GM21576 (cell line): ENCODE results near the gene GNAZ.
"Not testable (repeated sequence)": the region's sequence is repeated elsewhere in the genome, so short reads cannot be mapped to it uniquely, and the experiment has no call there.

ENCODE experiments used
- ATAC-seq: cut with Tn5 transposase; IDR thresholded peaks from one replicate; pipeline ENCODE4 v1.9.1; 2021; ENCODE audit warnings: mild to moderate bottlenecking, moderate library complexity; ENCODE audit not compliant: unreplicated experiment

GNAZ gene

GRCh38 chr22:23070418-23071229, at the start of gene GNAZ:
Gene GNAZ, plus strand, starts transcription at chr22:23070519. Its CDS starts 25,177 bp downstream, at chr22:23095696.
- peak; percentile 21 for ATAC-seq

GRCh38 chr22:23020659-23021293, 49.5 kb upstream of the GNAZ start:
- ATAC-seq = no peak

- not testable (repeated sequence) for ATAC-seq
Observed at GRCh38 chr22:23021660-23022353, 48.5 kb upstream of the GNAZ start.

- ATAC-seq = no peak
Observed at GRCh38 chr22:23023294-23023693, 47.0 kb upstream of the GNAZ start.

GRCh38 chr22:23026777-23027176, 43.5 kb upstream of the GNAZ start:
- no peak for ATAC-seq

GRCh38 chr22:23027849-23028248, 42.5 kb upstream of the GNAZ start:
- ATAC-seq = not testable (repeated sequence)

- ATAC-seq = no peak
Observed at GRCh38 chr22:23029521-23030228, 40.6 kb upstream of the GNAZ start.

- no peak for ATAC-seq
Observed at GRCh38 chr22:23031381-23031780, 38.9 kb upstream of the GNAZ start.

- no peak for ATAC-seq
Observed at GRCh38 chr22:23031786-23032185, 38.5 kb upstream of the GNAZ start.

- no peak for ATAC-seq
Observed at GRCh38 chr22:23032658-23033057, 37.7 kb upstream of the GNAZ start.

- no peak for ATAC-seq
Observed at GRCh38 chr22:23033116-23033905, 37.0 kb upstream of the GNAZ start.

- no peak for ATAC-seq
Observed at GRCh38 chr22:23034621-23035556, 35.4 kb upstream of the GNAZ start.

GRCh38 chr22:23035557-23036277, 34.6 kb upstream of the GNAZ start:
- ATAC-seq = no peak

GRCh38 chr22:23036684-23037428, 33.5 kb upstream of the GNAZ start:
- ATAC-seq = no peak

- no peak for ATAC-seq
Observed at GRCh38 chr22:23037429-23038333, 32.6 kb upstream of the GNAZ start.

GRCh38 chr22:23038334-23038642, 32.0 kb upstream of the GNAZ start:
- no peak for ATAC-seq

GRCh38 chr22:23038902-23039301, 31.4 kb upstream of the GNAZ start:
- ATAC-seq = no peak
